ENCODE measurements around the gene NEK3.
A peak's percentile ranks its signal among the peaks of the same experiment; 100 is the strongest.
"Not testable (repeated sequence)": the region's sequence is repeated elsewhere in the genome, so short reads cannot be mapped to it uniquely, and the experiment has no call there.

NEK3 gene

DNA sequence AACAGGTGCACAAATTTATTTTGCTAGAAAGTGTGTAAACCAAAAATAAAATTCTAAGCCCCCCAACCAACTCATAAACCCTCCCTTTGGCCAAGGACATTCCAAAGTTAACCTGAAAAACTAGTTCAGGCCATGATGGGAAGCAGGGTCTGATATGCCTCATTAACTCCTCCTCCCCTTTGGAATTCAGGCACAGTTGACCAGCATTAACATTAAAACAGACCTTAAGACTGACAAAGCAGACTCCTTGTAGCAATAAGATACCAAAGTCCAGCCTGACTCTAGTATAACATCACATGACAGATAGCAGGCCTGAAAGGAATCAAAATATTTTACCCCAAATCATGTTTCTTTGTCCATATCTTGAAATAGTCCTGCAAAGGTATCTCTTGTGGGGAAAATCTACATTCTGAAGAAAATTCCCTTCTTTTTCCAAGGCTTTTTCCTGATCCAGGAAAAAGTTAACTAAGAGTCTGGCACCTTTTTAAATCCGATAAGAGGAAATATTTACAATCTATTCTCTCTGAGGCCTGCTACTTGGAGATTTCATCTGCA lies 50.2 kb downstream of the NEK3 start:
- DNase-seq: no peak

- DNase-seq: no peak
These were observed 53.6 kb downstream of the NEK3 start for GRCh38 chr13:52105841-52106240.

GRCh38 chr13:52104624-52105023 lies 54.8 kb downstream of the NEK3 start:
- no peak for DNase-seq

- DNase-seq: no peak
These were observed 56.0 kb downstream of the NEK3 start for GRCh38 chr13:52103386-52103785.

DNA sequence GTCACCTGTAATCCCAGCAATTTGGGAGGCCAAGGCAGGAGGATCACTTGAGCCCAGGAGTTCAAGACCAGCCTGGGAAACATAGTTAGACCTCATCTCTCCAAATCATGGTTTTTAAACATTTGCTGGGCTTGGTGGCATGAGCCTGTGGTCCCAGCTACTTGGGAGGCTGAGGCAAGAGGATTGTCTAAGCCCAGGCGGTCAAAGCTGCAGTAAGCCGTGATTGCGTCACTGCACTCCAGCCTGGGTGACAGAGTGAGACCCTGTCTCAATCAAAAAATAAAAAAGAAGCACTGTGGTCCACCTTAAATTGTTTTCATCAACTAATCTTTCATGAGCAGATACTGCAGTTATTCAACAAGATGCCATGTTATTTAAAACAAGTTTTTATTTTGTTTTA lies 57.0 kb downstream of the NEK3 start:
- DNase-seq: not testable (repeated sequence)

DNA sequence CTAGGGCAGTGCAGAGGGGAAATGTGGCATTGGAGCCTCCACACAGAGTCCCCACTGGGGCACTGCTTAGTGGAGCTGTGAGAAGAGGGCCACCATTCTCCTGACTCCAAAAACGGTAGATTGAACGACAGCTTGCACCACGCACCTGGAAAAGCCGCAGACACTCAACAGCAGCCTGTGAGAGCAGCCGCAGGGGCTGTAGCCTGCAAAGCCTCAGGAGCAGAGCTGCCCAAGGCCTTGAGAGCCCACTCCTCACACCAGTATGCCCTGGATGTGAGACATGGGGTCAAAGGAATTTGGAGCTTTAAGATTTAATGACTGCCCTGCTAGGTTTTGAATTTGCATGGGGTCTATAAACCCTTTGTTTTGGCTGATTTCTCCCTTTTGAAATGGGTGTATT lies 62.2 kb downstream of the NEK3 start:
- no peak for DNase-seq

DNA sequence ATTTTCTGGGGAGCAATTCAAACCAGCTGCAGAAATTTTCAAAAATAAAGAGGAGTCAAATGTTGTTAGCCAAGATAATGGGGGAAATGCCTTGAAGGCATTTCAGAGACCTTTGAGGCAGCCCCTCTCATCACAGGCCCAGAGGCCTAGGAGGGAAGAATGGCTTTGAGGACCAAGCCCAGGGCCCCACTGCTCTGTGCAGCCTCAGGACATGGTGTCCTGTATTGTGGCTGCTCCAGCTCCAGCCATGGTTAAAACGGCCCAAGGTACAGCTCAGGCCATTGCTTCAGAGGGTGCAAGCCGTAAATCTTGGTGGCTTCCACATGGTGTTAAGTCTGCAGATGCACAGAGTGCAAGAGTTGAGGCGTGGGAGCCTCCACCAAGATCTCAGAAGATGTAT lies 62.6 kb downstream of the NEK3 start:
- DNase-seq: no peak

DNA sequence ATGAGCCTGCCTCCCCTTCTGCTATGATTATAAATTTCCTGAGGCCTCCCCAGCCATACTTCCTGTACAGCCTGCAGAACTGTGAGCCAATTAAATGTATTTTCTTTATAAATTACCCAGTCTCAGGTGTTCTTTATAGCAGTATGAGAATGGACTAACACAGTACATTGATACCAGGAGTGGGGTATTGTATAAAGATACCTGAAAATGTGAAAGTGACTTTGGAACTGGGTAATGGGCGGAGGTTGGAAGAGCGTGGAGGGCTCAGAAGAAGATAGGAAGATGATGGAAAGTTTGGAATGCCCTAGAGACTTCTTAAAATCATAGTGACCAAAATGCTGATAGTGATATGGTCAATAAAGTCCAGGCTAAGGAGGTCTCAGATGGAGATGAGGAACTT lies 63.3 kb downstream of the NEK3 start:
- DNase-seq: no peak

- no peak for DNase-seq
These were observed 67.3 kb downstream of the NEK3 start for GRCh38 chr13:52092087-52092486.

GRCh38 chr13:52091473-52091872 lies 67.9 kb downstream of the NEK3 start:
- no peak for DNase-seq

DNA sequence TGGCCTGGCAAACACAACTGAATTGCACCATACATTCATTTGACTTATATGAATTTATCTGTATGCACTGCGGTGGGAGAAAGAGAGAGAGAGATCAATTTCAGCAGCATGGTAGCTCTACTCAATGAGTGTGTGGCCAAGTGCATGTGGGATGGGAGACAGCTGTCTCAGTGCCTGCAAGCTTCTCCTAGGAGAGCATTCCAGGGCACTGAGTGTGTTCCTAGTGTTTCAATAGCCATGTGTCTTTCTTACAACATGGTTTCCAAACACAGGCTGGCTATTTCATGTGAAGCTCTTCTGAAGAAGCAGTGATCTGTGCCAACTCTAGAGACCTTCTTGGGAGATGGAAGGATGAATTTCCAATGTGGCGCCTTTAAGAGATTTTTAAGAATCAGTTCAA lies 74.0 kb downstream of the NEK3 start:
- peak; percentile 52 for DNase-seq

- DNase-seq: not testable (repeated sequence)
These were observed 74.4 kb downstream of the NEK3 start for GRCh38 chr13:52084981-52085380.
